NCI-H1436 treated with DMSO at 0.1 percent for 48 hours (cell line): ENCODE measurements around the gene SMPD4.
"Not testable (repeated sequence)": the region's sequence is repeated elsewhere in the genome, so short reads cannot be mapped to it uniquely, and the experiment has no call there.

Experiments used
- DNase-seq: peaks from one replicate; lab custom pipeline; 2025; lab: John Stamatoyannopoulos, UW

Gene SMPD4

DNA sequence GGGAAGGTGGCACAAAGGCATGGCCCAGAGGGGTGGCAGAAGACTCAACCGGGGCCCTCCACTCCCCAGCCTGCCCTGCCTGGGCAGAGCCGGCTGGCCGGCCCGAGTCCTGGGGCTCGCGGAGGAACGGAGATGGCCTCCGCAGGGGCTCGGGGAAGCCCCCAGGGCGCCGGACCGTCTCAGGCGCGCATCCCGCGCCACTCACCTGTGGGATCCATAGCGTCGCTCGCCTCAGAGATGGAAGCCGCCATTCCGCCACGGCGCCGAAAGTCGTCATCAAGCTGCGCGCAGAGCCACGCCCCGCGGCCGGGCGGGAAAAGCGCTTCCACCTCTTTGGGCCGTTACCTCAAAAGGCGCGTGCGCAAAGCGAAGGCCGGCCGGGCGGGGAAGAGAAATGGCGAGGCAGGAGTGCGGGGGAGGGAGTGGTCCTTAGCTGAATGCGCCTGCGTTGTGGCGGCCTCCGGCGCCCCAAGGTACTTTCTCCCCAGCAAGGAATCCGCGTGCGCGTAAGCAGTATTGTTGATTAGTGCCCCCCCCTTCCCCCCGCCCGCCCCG is at the start of gene SMPD4:
TSS of gene SMPD4 (minus strand) at position 278 of the 555 bp plus-strand sequence. CDS start 5,010 bp downstream, outside the sequence.
- peak; percentile 71 for DNase-seq

GRCh38 chr2:130230907-130231306 is 49.5 kb upstream of the SMPD4 start:
- not testable (repeated sequence) for DNase-seq

- DNase-seq = not testable (repeated sequence)
Observed at GRCh38 chr2:130230376-130230775, 49.0 kb upstream of the SMPD4 start.

DNA sequence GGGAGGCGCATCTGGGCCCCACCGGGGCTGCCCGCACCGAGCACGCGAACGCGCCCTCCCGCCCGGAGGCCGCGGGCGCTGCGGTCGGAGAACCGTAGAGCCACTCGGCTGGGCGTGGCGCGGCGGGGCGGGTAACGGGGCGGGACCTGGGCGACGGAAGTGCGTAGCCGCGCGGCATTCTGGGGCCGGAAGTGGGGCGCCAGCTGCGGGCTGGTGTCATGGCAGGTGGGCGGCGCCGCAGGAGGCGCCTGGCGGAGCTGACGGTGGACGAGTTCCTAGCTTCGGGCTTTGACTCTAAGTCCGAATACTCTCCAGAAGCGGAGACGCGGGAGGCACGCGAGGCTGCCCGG is 47.7 kb upstream of the SMPD4 start:
- not testable (repeated sequence) for DNase-seq

DNA sequence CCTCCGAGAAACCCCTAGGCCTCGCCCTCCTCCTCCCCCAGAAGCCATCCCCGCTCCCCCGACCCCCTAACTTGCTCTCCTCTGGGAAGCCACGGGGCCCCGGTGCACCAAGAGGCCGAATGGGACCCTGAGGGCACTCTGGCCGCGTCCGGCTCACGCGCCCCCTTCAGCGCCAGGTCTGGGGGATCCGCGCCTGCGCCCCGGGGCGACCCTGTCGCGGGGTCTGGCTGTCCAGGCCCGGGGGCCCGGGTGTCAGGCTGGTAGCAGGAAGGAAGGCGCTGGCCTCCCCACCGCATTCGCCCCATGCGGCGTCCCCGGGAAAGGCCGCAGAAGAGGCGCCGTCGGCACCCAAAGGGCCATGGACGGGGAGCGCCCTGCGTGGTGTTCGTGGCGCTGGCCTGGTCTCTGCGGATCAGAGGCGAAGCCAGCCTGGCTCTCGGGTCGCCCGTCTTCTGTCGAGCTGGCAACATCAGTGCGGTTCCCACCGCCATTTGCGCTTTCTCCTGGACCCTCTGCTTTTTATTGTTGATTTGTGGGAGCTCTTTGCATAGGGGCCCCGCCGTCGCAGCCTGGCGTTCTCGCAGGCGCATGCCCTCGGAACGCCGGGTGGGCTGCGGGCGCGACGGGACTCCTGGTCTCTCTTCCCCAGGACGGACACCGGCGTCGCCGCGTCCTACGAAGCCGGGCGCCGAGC is 47.2 kb upstream of the SMPD4 start:
- DNase-seq = not testable (repeated sequence)

- not testable (repeated sequence) for DNase-seq
Observed at GRCh38 chr2:130228005-130228404, 46.6 kb upstream of the SMPD4 start.

DNA sequence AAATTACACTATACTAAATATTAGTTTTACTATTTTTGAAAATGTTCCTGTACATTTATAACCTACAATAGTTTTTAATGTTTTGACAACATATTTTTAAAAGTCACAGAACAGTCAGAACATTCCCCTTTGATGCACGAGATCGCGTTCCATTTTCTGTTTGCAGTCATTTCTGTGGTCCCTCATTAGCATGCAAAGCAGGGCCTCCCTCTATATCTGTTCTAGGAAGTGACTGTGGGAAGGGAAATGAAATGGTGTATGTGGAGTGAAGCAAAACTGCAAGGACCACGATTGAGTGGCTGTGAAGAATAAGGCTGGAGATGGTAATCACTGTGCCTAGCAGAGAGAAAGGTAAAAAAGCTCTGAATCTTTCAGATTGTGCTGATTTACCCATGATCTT is 41.1 kb upstream of the SMPD4 start:
- DNase-seq = not testable (repeated sequence)

DNA sequence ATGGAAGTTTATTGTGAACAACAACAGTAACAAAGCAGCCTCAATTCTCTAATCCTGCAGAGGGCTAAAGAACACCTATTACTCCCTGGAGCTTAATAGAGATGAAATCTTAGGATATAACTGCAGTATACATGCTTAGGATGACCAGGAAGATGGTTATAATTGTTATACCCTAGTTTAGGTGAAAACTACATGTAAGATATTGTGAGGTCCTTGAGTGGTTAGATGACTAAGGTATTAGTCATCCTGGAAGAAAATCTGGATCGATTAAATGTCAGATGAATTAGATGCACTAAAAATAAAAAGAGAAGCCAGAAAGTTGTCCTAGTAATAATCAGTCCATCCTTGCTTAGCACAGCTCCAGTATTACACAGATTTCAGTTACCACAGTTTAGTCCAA is 39.1 kb upstream of the SMPD4 start:
- not testable (repeated sequence) for DNase-seq

DNA sequence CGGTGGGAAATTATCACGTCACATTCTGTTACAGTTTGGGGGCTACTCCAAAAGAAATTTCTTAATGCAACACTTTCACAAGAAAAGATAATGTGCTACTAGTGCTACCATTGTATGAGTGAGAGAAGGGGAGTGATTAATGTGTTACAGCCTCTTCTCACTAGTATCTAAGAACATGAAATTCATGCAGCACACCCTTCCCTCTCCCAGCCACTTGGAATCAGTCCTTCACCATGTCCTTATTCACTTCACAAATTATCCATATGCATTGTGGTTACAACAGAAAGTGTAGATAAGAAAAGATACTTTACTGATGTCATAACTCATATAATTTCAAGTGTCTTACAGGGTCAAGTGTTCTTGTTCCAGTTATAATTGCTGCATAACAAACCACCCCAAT is 37.7 kb upstream of the SMPD4 start:
- not testable (repeated sequence) for DNase-seq

DNA sequence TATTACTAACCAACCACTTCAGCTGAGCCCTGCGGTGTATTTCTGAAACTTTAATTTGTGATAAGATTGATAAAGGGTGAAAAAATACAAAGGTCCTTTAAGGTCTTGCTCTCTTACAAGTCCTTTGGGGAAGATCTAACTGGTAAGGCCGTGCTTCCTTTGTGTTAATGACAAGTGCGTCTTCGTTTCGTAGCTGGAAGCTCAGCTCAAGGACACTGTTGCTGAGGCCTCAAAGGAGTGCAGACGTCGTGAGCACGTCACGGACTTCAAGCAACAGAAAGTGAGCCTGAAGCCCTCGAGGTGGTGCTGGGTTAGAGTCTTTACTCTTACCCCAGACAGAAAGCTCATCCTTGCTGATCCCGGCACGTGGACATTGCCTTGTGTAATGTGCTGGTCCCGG is 25.6 kb upstream of the SMPD4 start:
- not testable (repeated sequence) for DNase-seq

DNA sequence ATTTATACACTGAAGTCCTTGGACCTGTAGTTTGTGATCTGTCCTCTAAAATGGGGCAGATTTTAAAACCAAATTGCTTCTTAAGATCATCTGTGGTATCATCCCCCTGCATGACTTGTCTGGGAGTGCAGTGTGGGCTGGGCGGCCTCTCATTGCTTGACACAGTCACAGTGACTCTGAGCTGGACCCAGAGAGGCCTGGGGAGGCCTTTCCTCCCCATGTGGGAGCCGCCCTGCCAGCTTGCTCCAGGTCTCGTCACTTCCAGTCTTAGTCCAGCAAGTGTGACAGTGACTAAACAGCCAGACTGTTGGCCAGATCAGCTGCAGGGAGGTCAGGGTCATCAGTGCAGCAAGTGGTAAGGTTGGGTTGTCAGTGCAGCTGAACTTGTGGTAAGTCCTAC is 21.7 kb upstream of the SMPD4 start:
- DNase-seq = not testable (repeated sequence)

GRCh38 chr2:130202518-130202917 is 21.1 kb upstream of the SMPD4 start:
- DNase-seq = not testable (repeated sequence)

DNA sequence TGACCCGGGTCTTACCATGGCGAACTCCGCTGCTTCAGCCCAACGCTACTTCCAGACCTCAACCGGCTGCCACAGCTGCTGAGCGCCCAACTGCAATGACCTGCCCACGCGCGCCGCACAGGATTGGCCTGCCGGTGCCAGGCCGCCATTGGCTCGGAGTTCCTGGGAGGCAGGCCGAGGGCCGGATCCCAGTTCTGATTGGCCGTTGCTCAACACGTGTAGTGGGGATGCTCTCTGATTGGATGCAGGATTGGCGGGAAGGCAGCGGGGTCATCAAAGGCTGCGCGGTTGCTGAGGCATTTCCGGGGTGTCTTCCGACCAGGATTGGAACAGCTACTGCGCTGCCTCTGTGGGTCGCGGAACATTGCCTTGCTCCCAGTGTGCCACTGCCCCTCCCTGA is 16.9 kb upstream of the SMPD4 start, which contains the start of gene TUBA3E:
TSS of gene TUBA3E (minus strand) at position 97 of the 400 bp plus-strand sequence. CDS start at position 18, 79 bp downstream.
- DNase-seq = no peak

DNA sequence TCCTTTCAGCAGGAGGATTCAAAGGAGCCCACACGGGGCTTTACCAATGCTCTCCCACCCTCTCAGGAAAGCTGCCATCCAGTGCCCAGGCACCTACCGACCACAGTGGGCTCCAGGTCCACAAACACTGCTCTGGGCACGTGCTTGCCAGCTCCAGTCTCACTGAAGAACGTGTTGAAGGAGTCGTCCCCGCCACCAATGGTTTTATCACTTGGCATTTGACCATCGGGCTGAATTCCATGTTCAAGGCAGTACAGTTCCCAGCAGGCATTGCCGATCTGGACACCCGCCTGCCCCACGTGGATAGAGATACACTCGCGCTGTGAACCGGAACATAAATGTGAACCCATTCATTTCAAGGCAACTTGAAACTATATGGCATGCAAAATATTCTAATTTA is 14.7 kb upstream of the SMPD4 start:
- DNase-seq = not testable (repeated sequence)

DNA sequence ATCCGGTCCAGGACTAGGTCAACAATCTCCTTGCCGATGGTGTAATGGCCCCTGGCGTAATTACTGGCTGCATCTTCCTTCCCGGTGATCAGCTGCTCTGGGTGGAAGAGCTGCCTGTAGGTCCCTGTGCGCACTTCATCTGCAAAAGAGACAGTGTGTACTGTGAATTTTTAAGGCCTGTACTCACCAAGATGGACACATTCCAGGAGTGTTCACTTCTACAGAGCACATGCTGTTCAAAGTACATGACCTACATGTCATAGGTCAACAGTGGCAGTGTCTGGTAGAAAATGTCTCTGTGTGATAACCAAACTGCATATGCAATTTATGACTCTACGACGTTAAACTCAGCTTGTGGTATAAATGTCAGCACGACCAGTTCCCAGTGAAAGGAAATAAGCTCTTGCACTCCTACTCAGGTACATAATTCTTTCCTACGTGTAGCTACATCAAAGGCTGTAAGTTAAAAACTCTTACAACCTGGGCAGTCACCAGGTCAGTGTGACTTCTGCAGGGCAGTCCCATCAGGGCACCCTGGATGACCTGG is 13.8 kb upstream of the SMPD4 start:
- not testable (repeated sequence) for DNase-seq

DNA sequence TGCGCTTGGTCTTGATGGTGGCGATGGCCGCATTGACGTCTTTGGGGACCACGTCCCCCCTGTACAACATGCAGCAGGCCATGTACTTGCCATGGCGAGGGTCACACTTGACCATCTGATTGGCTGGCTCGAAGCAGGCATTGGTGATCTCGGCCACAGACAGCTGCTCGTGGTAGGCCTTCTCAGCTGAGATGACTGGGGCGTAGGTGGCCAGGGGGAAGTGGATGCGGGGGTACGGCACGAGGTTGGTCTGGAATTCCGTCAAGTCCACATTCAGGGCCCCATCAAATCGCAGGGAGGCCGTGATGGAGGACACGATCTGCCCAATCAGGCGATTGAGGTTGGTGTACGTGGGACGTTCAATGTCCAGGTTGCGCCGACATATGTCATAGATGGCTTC is 12.4 kb upstream of the SMPD4 start:
- DNase-seq = not testable (repeated sequence)

DNA sequence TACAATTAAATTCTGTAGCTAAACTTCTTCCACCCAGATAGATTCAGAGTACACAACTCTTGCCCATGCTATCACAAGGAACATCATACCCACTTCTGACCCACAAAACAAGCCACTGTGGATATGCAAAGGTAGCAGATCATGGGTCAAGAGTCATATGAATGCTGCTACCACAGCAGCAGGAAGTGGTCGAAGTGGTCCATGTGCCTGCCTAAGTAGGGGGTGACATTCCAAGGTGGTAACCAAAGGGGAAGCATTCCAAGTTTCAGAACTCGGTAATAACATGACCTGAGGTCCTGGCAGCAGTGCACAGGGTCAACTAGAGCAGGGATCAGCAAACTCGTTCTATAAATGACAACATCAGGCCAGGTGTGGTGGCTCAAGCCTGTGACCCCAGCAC is 11.0 kb upstream of the SMPD4 start:
- DNase-seq = not testable (repeated sequence)

DNA sequence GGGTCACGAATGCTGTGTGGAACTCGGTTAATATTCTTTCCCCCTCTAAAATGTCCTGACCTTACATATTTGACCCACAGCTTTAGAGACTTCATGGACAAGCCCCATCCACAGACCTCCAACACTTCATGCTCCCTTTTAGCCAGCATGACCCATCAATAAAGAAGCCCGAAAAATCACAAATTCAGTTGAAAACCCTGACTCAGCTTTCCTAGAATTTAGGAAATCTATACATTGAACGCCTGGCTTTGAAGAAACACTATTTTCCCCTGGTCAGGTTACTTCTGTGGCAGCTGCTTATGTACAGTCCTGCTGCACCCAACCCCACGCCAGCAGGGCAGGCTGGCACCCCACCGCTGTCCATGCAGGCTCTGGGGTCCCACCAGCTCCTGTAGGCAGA is 9.9 kb upstream of the SMPD4 start:
- not testable (repeated sequence) for DNase-seq

- DNase-seq = no peak
Observed at GRCh38 chr2:130190237-130190636, 8.8 kb upstream of the SMPD4 start.

- DNase-seq = not testable (repeated sequence)
Observed at GRCh38 chr2:130188958-130189357, 7.6 kb upstream of the SMPD4 start.

DNA sequence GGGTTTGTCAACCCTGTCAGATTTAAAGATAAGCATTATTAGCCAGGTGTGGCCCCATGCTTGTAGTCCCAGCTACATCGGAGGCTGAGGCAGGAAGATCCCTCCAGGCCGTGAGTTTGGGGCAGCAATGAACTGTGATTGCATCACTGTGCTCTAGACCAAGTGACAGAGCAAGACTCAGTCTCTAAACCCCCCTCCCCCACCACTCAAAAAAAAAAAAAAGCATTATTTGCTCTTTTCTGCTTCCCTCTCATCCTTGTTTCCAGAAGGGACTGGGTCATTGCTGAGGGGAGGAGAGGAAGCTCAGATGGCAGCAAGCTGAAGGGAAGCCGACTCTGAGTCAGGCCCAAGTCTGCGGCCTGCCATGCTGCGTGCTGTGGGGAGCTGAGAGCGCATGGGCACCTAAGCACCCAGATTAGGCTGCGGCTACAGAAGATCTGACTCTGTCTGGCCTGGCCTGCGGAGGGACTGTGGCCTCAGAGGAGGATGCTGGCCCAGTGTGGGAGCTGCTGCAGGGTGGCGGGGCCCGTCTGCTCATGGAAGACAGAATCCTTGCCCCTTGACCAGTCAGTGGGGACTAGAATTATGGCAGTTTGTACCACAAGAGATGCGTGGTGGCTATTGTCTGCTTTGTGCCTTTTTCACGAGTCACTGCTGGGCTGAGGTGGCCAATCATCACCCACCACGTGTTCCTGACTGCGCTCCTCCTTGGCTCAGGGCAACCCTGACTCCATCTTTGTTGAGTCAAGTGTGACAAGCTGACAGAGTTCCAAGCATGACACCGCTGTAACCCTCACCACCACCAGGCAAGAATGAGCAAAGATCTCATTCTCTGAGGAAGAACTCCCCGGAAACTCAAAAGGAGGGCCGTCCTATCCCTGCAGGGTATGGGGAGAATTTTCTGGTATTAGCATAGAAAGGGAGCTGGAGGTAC is 6.7 kb upstream of the SMPD4 start:
- not testable (repeated sequence) for DNase-seq

DNA sequence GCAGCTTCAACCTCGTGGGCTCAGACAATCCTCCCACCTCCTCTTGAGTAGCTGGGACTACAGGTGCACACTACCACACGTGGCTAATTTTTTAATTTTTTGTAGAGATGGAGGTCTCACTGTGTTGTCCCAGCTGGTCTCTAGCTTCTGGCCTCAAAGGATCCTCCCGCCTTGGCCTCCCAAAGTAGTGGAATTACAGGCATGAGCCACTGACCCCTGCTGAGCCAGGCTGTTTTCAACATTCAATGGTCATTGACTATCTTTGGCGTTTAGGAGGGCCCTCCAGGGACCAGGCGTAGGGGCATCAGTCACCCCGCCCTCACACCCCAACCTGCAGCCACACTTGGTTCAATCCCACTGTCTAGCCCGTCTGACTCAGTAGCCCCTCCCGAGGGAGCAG is 5.9 kb upstream of the SMPD4 start:
- no peak for DNase-seq
